Activated B cell treated with CpG ODN at 0.5 μM for 24 hours (primary cell): Measurements from ENCODE around the gene RAC2. TPM values are rescaled to one million over a fixed set of nuclear protein-coding genes. Genes with fewer than 3 reads are reported as not detected.

Source experiments
- ATAC-seq: fragments of 200-7000 bp; cut with Tn5 transposase; one replicate; pipeline ENCODE4 v1.10.0; 2021; ENCODE audit warnings: low read depth, mild to moderate bottlenecking, moderate library complexity
- CTCF ChIA-PET: fragments of 350-600 bp; sonication (Branson Sonifier 250); formaldehyde crosslinking; loops from one replicate; lab custom pipeline; 2021; ENCODE audit warnings: antibody characterized with exemption; lab: Charles Lee
- POLR2A ChIA-PET: fragments of 350-600 bp; sonication (Branson Sonifier 250); formaldehyde crosslinking; loops from one replicate; lab custom pipeline; 2021; ENCODE audit warnings: antibody characterized with exemption; lab: Charles Lee
- DNase-seq: peaks from one replicate; pipeline ENCODE4 v3.0.0; 2022
- H3K27ac Mint-ChIP-seq: one replicate; pipeline ENCODE4 v1.8.0; 2020; ENCODE audit warnings: mixed read lengths
- H3K27me3 Mint-ChIP-seq: one replicate; pipeline ENCODE4 v1.8.0; 2021; ENCODE audit warnings: mixed read lengths
- H3K36me3 Mint-ChIP-seq: one replicate; pipeline ENCODE4 v1.8.0; 2021; ENCODE audit warnings: low read depth, mixed read lengths
- H3K4me1 Mint-ChIP-seq: one replicate; pipeline ENCODE4 v1.8.0; 2021; ENCODE audit warnings: mixed read lengths
- H3K4me3 Mint-ChIP-seq: one replicate; pipeline ENCODE4 v1.8.0; 2020; ENCODE audit warnings: mild to moderate bottlenecking, mixed read lengths
- H3K9me3 Mint-ChIP-seq: one replicate; pipeline ENCODE4 v1.8.0; 2020; ENCODE audit warnings: mixed read lengths
- intact Hi-C: fragments of 100-400 bp; cut with micrococcal nuclease; formaldehyde crosslinking; loops from one replicate; pipeline ENCODE4 v1.15.1; 2024
- total RNA-seq: library from RNA; stranded (reverse); gene quantifications from 2 replicates; pipeline ENCODE4 v1.2.3, GENCODE V29; 2022
- TF ChIP-seq, protein P1 (sequence below): fragments of 200-600 bp; IDR thresholded peaks from one replicate; pipeline ENCODE4 v1.8.0; 2022; ENCODE audit warnings: antibody characterized with exemption, mild to moderate bottlenecking

Gene RAC2
- total RNA-seq, 1 donor from 2014 or later = 557 TPM

- Mint-ChIP-seq H3K4me1 (peaks cover 10% of the 10 kb centered on the region), H3K36me3 (no peaks in the 10 kb centered on the region), H3K4me3 (no peak overlapping the region), H3K27me3 (peaks cover 8% of the 10 kb centered on the region), H3K9me3 (no peaks in the 10 kb centered on the region), H3K27ac (no peak overlapping the region)
- POLR2A ChIA-PET = no interaction called here
- CTCF ChIA-PET = no interaction called here
- no peak for DNase-seq
- TF ChIP-seq, protein P1, sequence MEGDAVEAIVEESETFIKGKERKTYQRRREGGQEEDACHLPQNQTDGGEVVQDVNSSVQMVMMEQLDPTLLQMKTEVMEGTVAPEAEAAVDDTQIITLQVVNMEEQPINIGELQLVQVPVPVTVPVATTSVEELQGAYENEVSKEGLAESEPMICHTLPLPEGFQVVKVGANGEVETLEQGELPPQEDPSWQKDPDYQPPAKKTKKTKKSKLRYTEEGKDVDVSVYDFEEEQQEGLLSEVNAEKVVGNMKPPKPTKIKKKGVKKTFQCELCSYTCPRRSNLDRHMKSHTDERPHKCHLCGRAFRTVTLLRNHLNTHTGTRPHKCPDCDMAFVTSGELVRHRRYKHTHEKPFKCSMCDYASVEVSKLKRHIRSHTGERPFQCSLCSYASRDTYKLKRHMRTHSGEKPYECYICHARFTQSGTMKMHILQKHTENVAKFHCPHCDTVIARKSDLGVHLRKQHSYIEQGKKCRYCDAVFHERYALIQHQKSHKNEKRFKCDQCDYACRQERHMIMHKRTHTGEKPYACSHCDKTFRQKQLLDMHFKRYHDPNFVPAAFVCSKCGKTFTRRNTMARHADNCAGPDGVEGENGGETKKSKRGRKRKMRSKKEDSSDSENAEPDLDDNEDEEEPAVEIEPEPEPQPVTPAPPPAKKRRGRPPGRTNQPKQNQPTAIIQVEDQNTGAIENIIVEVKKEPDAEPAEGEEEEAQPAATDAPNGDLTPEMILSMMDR = no peak
- no peak for ATAC-seq
- intact Hi-C loops = no loop called here
These were observed 63.4 kb downstream of the RAC2 start for GRCh38 chr22:37180531-37181231.

DNA sequence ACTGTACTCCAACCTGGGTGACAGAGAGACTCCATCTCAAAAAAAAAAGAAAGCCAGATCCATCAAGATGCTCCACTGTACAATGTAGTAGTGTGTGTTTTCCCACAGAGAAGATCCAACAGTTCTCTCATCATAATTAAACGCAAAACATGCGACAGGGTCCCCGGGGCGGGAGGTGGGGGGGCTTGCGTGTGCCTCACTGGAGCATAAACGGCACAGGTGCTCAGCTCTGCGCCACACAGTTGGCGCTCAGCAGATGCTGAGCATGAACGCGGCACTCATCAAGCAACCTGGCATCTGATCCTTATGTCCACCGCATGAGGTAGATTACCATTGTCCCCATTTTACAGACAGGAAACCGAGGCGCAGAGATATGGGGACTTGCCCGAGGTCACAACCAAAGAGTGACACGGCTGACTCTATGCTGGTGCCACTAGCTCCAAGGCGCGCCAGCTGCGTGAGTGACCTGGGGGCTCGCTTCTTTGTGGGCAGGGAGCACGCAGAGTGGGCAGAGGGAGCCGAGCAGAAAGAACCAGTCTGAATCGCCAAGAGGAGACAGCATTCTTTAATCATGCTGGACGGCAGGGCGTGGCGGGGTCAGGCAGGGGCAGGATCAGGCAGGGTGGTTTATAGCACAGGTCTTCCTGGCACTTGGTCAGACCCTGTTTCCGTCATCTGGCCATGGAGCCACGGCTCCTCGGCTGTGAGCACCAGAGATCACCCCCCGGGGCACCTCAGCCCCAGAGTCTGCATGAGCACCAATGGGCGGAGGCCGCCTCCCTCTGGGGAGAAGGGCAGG is 64.2 kb downstream of the RAC2 start:
- CTCF ChIA-PET = no interaction called here
- ATAC-seq (no peak), DNase-seq (no peak)
- Mint-ChIP-seq H3K4me3 (no peak overlapping the region), H3K27me3 (peaks cover 8% of the 10 kb centered on the region), H3K4me1 (peaks cover 10% of the 10 kb centered on the region), H3K9me3 (no peaks in the 10 kb centered on the region), H3K36me3 (no peaks in the 10 kb centered on the region), H3K27ac (no peak overlapping the region)
- intact Hi-C loops = no loop called here
- POLR2A ChIA-PET = no interaction called here
- TF ChIP-seq, protein P1 = no peak

DNA sequence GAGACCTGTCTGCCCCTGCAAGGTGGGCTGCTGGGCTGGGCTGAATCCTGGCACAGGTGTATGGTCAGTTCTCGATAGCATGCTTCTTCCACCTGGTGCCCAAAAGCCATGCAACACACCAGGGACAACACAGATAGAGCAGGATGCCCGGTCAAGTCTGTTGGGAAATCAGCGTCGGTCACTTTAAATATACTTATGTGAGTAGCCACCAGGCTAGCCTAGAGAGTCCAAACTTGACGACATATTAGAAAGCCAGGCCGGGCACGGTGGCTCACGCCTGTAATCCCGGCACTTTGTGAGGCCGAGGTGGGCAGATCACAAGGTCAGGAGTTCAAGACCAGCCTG is 65.0 kb downstream of the RAC2 start:
- ChIA-PET POLR2A (no interaction called here), CTCF (no interaction called here)
- intact Hi-C loops = no loop called here
- H3K4me3 Mint-ChIP-seq = no peak overlapping the region
- peaks cover 8% of the 10 kb centered on the region for H3K27me3 Mint-ChIP-seq
- DNase-seq (no peak), ATAC-seq (no peak)
- no peak overlapping the region for H3K27ac Mint-ChIP-seq
- no peaks in the 10 kb centered on the region for H3K36me3 Mint-ChIP-seq
- TF ChIP-seq, protein P1 = no peak
- no peaks in the 10 kb centered on the region for H3K9me3 Mint-ChIP-seq
- H3K4me1 Mint-ChIP-seq = peaks cover 10% of the 10 kb centered on the region

DNA sequence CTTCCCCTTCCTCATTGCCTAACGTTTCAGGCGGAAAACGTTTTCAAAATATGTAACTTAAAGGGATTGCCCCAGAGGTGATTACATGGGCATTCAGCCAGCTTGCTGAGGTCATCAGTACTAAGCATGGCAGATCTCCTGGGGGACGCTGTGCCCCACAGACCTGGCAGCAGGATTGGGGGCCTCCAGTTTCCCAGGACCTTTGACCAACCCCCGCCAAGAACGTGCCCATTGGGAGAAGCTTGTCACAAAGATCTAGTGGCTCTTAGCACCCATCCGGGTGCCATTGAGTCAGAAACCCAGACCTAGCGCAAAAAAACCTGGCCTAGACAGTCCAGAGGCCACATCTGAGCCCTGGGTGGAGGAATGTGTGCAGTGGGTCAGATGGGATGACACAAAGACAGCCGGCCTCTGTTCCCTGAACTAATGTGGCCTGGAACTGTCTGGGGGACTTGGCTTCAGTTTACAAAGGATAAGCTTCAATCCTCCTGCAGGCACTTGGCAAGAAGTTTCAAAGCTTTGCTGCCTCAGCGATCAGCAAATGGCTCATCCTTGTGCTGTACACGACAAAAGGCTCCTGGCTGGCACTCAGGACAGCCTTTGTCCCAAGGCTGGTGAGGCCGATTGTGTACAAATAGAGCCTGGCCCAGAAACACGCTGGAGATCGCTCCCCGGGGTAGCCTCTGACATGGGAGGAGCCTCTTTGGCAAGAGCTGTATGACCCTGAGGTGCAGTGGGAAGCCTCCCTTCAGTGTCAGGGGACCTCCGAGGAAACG is 65.5 kb downstream of the RAC2 start:
- peaks cover 10% of the 10 kb centered on the region for H3K4me1 Mint-ChIP-seq
- intact Hi-C loops = no loop called here
- peaks cover 8% of the 10 kb centered on the region for H3K27me3 Mint-ChIP-seq
- ChIA-PET CTCF (no interaction called here), POLR2A (no interaction called here)
- ATAC-seq = no peak
- TF ChIP-seq, protein P1 = no peak
- no peaks in the 10 kb centered on the region for H3K9me3 Mint-ChIP-seq
- no peak for DNase-seq
- H3K36me3 Mint-ChIP-seq = no peaks in the 10 kb centered on the region
- no peak overlapping the region for H3K4me3 Mint-ChIP-seq
- no peak overlapping the region for H3K27ac Mint-ChIP-seq

DNA sequence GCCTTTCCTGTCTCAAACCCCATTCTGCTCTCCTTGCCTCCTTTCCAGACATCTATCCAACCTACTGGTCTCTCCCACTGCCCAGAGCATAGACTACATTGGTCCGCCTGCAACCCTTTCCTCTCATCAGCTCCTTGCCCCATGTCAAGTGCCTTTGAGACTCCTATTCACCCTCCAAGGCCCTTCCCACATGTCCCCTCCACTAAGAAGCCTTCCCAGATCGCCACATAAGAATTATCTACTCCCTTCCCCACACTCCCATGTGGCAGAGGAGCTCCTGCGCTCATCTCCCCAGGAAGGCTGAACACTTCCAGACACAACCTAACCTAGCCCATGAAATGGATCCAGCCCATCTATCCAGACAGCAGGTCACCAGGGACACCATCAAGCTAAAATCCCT is 66.3 kb downstream of the RAC2 start:
- no peak overlapping the region for H3K4me3 Mint-ChIP-seq
- no peaks in the 10 kb centered on the region for H3K9me3 Mint-ChIP-seq
- no peak overlapping the region for H3K27ac Mint-ChIP-seq
- DNase-seq (no peak), ATAC-seq (no peak)
- no peaks in the 10 kb centered on the region for H3K36me3 Mint-ChIP-seq
- peaks cover 10% of the 10 kb centered on the region for H3K4me1 Mint-ChIP-seq
- intact Hi-C loops = no loop called here
- ChIA-PET CTCF (no interaction called here), POLR2A (no interaction called here)
- TF ChIP-seq, protein P1 = no peak
- H3K27me3 Mint-ChIP-seq = peaks cover 8% of the 10 kb centered on the region
